ENCODE data around the gene SRRD.

Gene SRRD

DNA sequence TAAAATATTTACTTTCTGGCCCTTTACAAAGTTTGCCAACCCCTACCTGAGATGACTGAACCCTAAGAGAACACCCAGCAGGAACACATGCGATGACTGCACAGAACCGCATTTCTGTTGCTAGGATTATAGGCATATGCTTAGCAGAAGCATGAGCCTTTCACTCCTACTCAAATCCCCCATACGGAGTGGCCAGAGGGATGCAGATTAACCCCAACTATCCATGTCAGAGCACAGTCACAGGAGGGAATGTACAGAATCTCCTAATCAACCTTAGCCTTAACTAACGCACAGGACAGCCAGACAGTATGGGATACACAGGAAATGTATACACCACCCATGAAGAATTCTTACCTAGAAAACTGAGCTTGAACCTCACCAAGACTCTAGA is 6.3 kb upstream of the SRRD start:
- no peaks in the 10 kb centered on the region for H3K27me3 ChIP-seq (ENCODE audit: insufficient read depth, poor library complexity, severe bottlenecking)
- H3K36me3 ChIP-seq (ENCODE audit: low read depth): peaks cover 65% of the 10 kb centered on the region
- peak overlapping the region; percentile 56 for H3K27ac ChIP-seq (ENCODE audit: poor library complexity, severe bottlenecking)
- H3K4me3 ChIP-seq (ENCODE audit: severe bottlenecking): no peak overlapping the region
- DNase-seq (ENCODE audit: low spot score) (no peak), ATAC-seq (ENCODE audit: low read depth) (no peak)
- H3K4me1 ChIP-seq (ENCODE audit: insufficient read depth, poor library complexity, severe bottlenecking): peaks cover 48% of the 10 kb centered on the region
- TF ChIP-seq, protein P1, sequence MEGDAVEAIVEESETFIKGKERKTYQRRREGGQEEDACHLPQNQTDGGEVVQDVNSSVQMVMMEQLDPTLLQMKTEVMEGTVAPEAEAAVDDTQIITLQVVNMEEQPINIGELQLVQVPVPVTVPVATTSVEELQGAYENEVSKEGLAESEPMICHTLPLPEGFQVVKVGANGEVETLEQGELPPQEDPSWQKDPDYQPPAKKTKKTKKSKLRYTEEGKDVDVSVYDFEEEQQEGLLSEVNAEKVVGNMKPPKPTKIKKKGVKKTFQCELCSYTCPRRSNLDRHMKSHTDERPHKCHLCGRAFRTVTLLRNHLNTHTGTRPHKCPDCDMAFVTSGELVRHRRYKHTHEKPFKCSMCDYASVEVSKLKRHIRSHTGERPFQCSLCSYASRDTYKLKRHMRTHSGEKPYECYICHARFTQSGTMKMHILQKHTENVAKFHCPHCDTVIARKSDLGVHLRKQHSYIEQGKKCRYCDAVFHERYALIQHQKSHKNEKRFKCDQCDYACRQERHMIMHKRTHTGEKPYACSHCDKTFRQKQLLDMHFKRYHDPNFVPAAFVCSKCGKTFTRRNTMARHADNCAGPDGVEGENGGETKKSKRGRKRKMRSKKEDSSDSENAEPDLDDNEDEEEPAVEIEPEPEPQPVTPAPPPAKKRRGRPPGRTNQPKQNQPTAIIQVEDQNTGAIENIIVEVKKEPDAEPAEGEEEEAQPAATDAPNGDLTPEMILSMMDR (IDR thresholded peaks at IDR 0.05; ENCODE audit: poor library complexity, severe bottlenecking): no peak
- H3K9me3 ChIP-seq (ENCODE audit: severe bottlenecking): no peaks in the 10 kb centered on the region

DNA sequence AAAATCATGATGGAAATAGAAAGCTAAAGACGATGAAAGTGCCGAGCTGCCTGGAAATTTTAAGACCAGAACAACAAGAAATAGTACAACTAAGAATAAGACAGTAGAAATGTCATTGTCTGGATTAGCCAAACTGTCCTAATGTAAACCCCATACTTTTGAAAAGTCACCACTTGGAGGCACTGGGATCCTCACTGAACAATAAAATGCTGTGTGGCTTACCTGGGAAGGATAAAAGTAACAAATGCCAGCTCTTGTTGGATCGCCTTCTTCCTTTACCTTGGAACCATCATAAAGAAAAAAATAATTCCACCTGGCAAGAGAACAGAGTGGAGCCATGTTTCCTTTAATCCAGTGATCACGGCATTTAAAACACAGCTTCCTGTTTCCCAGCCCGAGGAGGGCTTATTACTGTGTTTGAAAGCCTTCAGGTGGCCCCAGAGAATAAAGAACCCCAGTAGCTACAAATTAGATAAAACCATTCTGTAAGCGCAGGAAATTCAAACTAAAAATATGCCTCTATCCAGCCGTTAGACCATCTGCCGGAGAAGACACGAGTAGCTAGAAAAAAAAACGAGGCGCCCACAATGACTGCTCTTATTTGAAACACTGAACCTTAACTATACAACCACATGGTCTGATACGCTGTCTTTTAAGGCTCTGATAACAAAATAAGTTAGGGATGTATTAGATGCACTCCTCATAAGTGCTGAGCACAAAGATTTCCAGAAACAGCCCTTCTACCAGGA is 4.5 kb upstream of the SRRD start:
- Histone ChIP-seq H3K27ac (ENCODE audit: poor library complexity, severe bottlenecking) (peak overlapping the region; percentile 72), H3K9me3 (ENCODE audit: severe bottlenecking) (no peaks in the 10 kb centered on the region), H3K4me3 (ENCODE audit: severe bottlenecking) (peak overlapping the region; percentile 11), H3K4me1 (ENCODE audit: insufficient read depth, poor library complexity, severe bottlenecking) (peaks cover 41% of the 10 kb centered on the region), H3K27me3 (ENCODE audit: insufficient read depth, poor library complexity, severe bottlenecking) (no peaks in the 10 kb centered on the region), H3K36me3 (ENCODE audit: low read depth) (peaks cover 46% of the 10 kb centered on the region)
- no peak for DNase-seq (ENCODE audit: low spot score)
- TF ChIP-seq, protein P1 (IDR thresholded peaks at IDR 0.05; ENCODE audit: poor library complexity, severe bottlenecking): peak; percentile 26
- no peak for ATAC-seq (ENCODE audit: low read depth)

DNA sequence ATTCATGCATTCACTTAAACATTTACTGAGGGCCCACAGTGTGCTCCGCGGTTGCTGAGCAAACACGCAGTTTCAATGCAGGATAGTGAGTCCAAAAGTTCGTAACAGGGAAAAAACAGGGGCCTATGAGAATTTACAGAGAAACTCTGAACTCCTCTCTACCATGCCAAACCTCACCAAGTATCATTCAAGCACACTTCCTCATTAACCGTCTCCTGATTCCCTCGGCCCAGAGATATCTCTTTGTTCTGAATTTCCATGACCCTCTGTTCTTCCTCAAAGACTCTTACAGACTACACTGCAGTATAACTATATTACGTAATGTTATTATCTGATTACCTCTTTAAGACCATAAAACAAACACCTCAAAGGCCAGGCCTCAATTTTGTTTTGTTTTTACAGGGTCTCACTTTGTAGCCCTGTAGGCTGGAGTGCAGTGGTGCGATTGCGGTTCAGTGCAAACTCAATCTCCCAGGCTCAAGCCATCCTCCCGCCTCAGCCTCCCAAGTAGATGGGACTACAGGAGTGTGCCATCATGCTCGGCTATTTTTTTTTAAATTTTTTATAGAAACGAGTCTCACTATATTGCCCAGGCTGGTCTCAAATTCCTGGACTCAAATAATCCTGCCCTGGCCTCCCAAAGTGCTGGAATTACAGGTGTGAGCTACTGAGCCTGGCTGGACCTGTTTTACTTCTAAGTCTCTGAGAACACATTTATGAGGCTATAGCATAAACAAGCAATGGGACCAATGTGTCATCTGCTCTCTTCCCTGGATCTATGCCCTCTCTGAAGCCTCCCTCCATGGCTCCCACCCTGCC is 3.7 kb upstream of the SRRD start:
- DNase-seq (ENCODE audit: low spot score): no peak
- Histone ChIP-seq H3K9me3 (ENCODE audit: severe bottlenecking) (no peaks in the 10 kb centered on the region), H3K27me3 (ENCODE audit: insufficient read depth, poor library complexity, severe bottlenecking) (no peaks in the 10 kb centered on the region), H3K27ac (ENCODE audit: poor library complexity, severe bottlenecking) (peak overlapping the region; percentile 72), H3K4me1 (ENCODE audit: insufficient read depth, poor library complexity, severe bottlenecking) (peaks cover 36% of the 10 kb centered on the region), H3K36me3 (ENCODE audit: low read depth) (peaks cover 38% of the 10 kb centered on the region), H3K4me3 (ENCODE audit: severe bottlenecking) (peak overlapping the region; percentile 11)
- TF ChIP-seq, protein P1 (IDR thresholded peaks at IDR 0.05; ENCODE audit: poor library complexity, severe bottlenecking): no peak
- peak; percentile 19; the same call in 2 of the 3 replicates for ATAC-seq (ENCODE audit: low read depth)

DNA sequence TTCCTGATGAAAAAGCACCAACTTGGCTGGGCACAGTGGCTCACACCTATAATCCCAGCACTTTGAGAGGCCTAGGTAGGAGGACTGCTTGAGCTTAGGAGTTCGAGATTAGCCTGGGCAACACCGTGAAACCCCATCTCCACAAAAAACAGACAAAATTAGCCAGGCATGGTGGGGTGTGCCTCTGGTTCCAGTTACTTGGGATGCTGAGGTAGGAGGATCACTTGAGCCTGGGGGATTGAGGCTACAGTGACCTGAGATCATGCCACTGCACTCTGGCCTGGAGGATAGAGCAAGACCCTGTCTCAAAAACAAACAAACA is 3.1 kb upstream of the SRRD start:
- H3K36me3 ChIP-seq (ENCODE audit: low read depth): peaks cover 36% of the 10 kb centered on the region
- H3K27ac ChIP-seq (ENCODE audit: poor library complexity, severe bottlenecking): peak overlapping the region; percentile 72
- H3K4me1 ChIP-seq (ENCODE audit: insufficient read depth, poor library complexity, severe bottlenecking): peaks cover 35% of the 10 kb centered on the region
- H3K27me3 ChIP-seq (ENCODE audit: insufficient read depth, poor library complexity, severe bottlenecking): no peaks in the 10 kb centered on the region
- no peak overlapping the region for H3K4me3 ChIP-seq (ENCODE audit: severe bottlenecking)
- DNase-seq (ENCODE audit: low spot score) (no peak), ATAC-seq (ENCODE audit: low read depth) (no peak)
- no peaks in the 10 kb centered on the region for H3K9me3 ChIP-seq (ENCODE audit: severe bottlenecking)
- TF ChIP-seq, protein P1 (IDR thresholded peaks at IDR 0.05; ENCODE audit: poor library complexity, severe bottlenecking): no peak
